ENCODE data around the gene PGGT1B. TPM values are rescaled to one million over a fixed set of nuclear protein-coding genes. Genes with fewer than 3 reads are reported as not detected.

Gene PGGT1B
- total RNA-seq (2021) (30.9 and 31.1 TPM in 2 replicates), Bru-seq, nascent RNA (percentile 81 among the genes with signal in this experiment), BruChase-seq, experiment 1, labeled RNA remaining after a 2-hour chase (percentile 77 among the genes with signal in this experiment), BruChase-seq, experiment 2, labeled RNA remaining after a 6-hour chase (percentile 69 among the genes with signal in this experiment)
- long read RNA-seq, full-length matches to known transcripts, result 27 of 38 reads
- long read RNA-seq, partial matches to known transcripts, result 1 of 38 reads
- long read RNA-seq, other reads (novel, unspliced or antisense), result 10 of 38 reads

GRCh38 chr5:115262321-115263077, at the start of gene PGGT1B:
Gene PGGT1B, minus strand, starts transcription at chr5:115262877. Its CDS starts 26 bp downstream, at chr5:115262851.
- intact Hi-C loops (cut with micrococcal nuclease; ENCODE audit: unreplicated experiment), result loop anchor here (5.0 kb wide), 1 partner anchor 35 kb away; the partner anchor contains the start of gene CCDC112
- BruUV-seq (replicated peaks), result no TSS peak
- no peaks in the 10 kb centered on the region for H3K9me2 ChIP-seq (ENCODE audit: insufficient read depth)
- peaks cover 6% of the 10 kb centered on the region for H3F3A ChIP-seq (ENCODE audit: insufficient read depth, low read depth)
- H3K4me2 ChIP-seq, result peak within 1 kb of the TSS; percentile 96
- H3K4me1 ChIP-seq (replicated peaks; ENCODE audit: insufficient read depth), result peaks cover 22% of the 10 kb centered on the region
- peak; percentile 45 to 61 for DNase-seq
- no peaks in the 10 kb centered on the region for H3K9me3 ChIP-seq (ENCODE audit: insufficient read depth, low read depth)
- peak within 1 kb of the TSS; percentile 63 for H3K27ac ChIP-seq
- peaks cover 5% of the 10 kb centered on the region; the same call in 1 of the 2 replicates for H4K20me1 ChIP-seq (ENCODE audit: insufficient read depth)
- POLR2A ChIA-PET (ENCODE audit: unreplicated experiment), result interaction anchor here (0.6 kb wide), 2 partner anchors 9 to 543 kb away, joined by 4 to 6 read pairs; no protein-coding TSS in a partner anchor
- H3K36me3 ChIP-seq (ENCODE audit: low read depth), result no peaks in the 10 kb centered on the region
- peaks cover 50% of the 10 kb centered on the region for H3K79me2 ChIP-seq (ENCODE audit: low read depth)
- no peaks in the 10 kb centered on the region for H3K27me3 ChIP-seq (ENCODE audit: insufficient read depth, low read depth)
- CTCF ChIA-PET, result interaction anchor here (0.6 to 0.7 kb wide), 2 partner anchors 34 to 329 kb away, joined by 3 to 16 read pairs; partner anchors contain the start of gene CCDC112
- H2AFZ ChIP-seq, result peak within 1 kb of the TSS; percentile 100
- H3K4me3 ChIP-seq, result peak within 1 kb of the TSS; percentile 86
- TF ChIP-seq EZH2 (IDR thresholded peaks at IDR 0.05; ENCODE audit: low read depth) (no peak), CTCF (conservative IDR thresholded peaks at IDR 0.05) (no peak)

GRCh38 chr5:115309751-115310370, 47.2 kb upstream of the PGGT1B start:
- Histone ChIP-seq H3K9me3 (ENCODE audit: insufficient read depth, low read depth) (no peaks in the 10 kb centered on the region), H3K27ac (no peak overlapping the region), H3K36me3 (ENCODE audit: low read depth) (no peaks in the 10 kb centered on the region), H3K4me3 (no peak overlapping the region), H3K79me2 (ENCODE audit: low read depth) (no peaks in the 10 kb centered on the region), H3K4me1 (replicated peaks; ENCODE audit: insufficient read depth) (peaks cover 21% of the 10 kb centered on the region), H3K9me2 (ENCODE audit: insufficient read depth) (no peaks in the 10 kb centered on the region), H3K27me3 (ENCODE audit: insufficient read depth, low read depth) (no peaks in the 10 kb centered on the region), H3F3A (ENCODE audit: insufficient read depth, low read depth) (no peaks in the 10 kb centered on the region), H4K20me1 (ENCODE audit: insufficient read depth) (no peaks in the 10 kb centered on the region), H3K4me2 (no peak overlapping the region), H2AFZ (no peak overlapping the region)
- CTCF ChIA-PET, result interaction anchor here (2.6 kb wide), 1 partner anchor 265 kb away, joined by 14 read pairs; no protein-coding TSS in a partner anchor
- peak; percentile 85 for TF ChIP-seq CTCF (conservative IDR thresholded peaks at IDR 0.05)
- TF ChIP-seq EZH2 (IDR thresholded peaks at IDR 0.05; ENCODE audit: low read depth), result no peak
- peak in 1 of 2 experiments; percentile 68 for DNase-seq
- intact Hi-C loops (cut with micrococcal nuclease; ENCODE audit: unreplicated experiment), result loop anchor here (1.0 to 5.0 kb wide), 4 partner anchors 211 to 532 kb away; partner anchors contain the start of genes AP3S1 and ATG12
- BruUV-seq (replicated peaks), result no TSS peak
- POLR2A ChIA-PET (ENCODE audit: unreplicated experiment), result no interaction called here

GRCh38 chr5:115308815-115309214, 46.1 kb upstream of the PGGT1B start:
- no TSS peak for BruUV-seq (replicated peaks)
- Histone ChIP-seq H3K9me2 (ENCODE audit: insufficient read depth) (no peaks in the 10 kb centered on the region), H3K79me2 (ENCODE audit: low read depth) (no peaks in the 10 kb centered on the region), H3K9me3 (ENCODE audit: insufficient read depth, low read depth) (no peaks in the 10 kb centered on the region), H4K20me1 (ENCODE audit: insufficient read depth) (no peaks in the 10 kb centered on the region), H3K36me3 (ENCODE audit: low read depth) (no peaks in the 10 kb centered on the region), H3K4me3 (no peak overlapping the region), H2AFZ (no peak overlapping the region), H3K27ac (no peak overlapping the region), H3K27me3 (ENCODE audit: insufficient read depth, low read depth) (no peaks in the 10 kb centered on the region), H3F3A (ENCODE audit: insufficient read depth, low read depth) (no peaks in the 10 kb centered on the region), H3K4me1 (replicated peaks; ENCODE audit: insufficient read depth) (peaks cover 21% of the 10 kb centered on the region), H3K4me2 (no peak overlapping the region)
- ChIA-PET CTCF (interaction anchor here (0.7 to 2.6 kb wide), 2 partner anchors 266 to 334 kb away, joined by 6 to 14 read pairs; no protein-coding TSS in a partner anchor), POLR2A (ENCODE audit: unreplicated experiment) (no interaction called here)
- TF ChIP-seq EZH2 (IDR thresholded peaks at IDR 0.05; ENCODE audit: low read depth) (no peak), CTCF (conservative IDR thresholded peaks at IDR 0.05) (no peak)
- DNase-seq, result no peak
- intact Hi-C loops (cut with micrococcal nuclease; ENCODE audit: unreplicated experiment), result loop anchor here (1.0 to 5.0 kb wide), 4 partner anchors 210 to 533 kb away; partner anchors contain the start of genes AP3S1 and ATG12
